MCF 10A (cell line): ENCODE data around the gene PSMA5. TPM values are rescaled to one million over a fixed set of nuclear protein-coding genes. Genes with fewer than 3 reads are reported as not detected.

Source experiments
- BruUV-seq: library from RNA; stranded (reverse); fragments of 400-500 nt; replicated peaks from 2 replicates; lab custom pipeline; 2021; lab: Mats Ljungman, UMichigan
- CTCF ChIA-PET: fragments of 300-600 bp; sonication (Branson Sonifier 250); formaldehyde crosslinking; extraction: SDS; loops from one replicate; lab custom pipeline; 2021; ENCODE audit warnings: antibody characterized with exemption, inconsistent platforms; lab: Yijun Ruan, JAX
- POLR2A ChIA-PET: fragments of 300-600, 350-650 bp; sonication (Branson Sonifier 250); formaldehyde crosslinking; extraction: SDS; loops from one replicate; lab custom pipeline; 2020; ENCODE audit warnings: antibody characterized with exemption, inconsistent platforms; lab: Yijun Ruan, JAX
- DNase-seq: peaks from one replicate; pipeline ENCODE4 v3.0.0-alpha.2; 2018; ENCODE audit not compliant: unreplicated experiment
- H3K27ac Mint-ChIP-seq: one replicate; pipeline ENCODE4 v1.8.0; 2022; ENCODE audit warnings: mild to moderate bottlenecking, low read depth, mixed read lengths; ENCODE audit not compliant: unreplicated experiment
- H3K27me3 Mint-ChIP-seq: one replicate; pipeline ENCODE4 v1.8.0; 2022; ENCODE audit warnings: mixed read lengths; ENCODE audit not compliant: insufficient read depth, unreplicated experiment
- H3K36me3 Mint-ChIP-seq: one replicate; pipeline ENCODE4 v1.8.0; 2022; ENCODE audit warnings: mild to moderate bottlenecking, moderate library complexity, mixed read lengths; ENCODE audit not compliant: insufficient read depth, unreplicated experiment
- H3K4me1 Mint-ChIP-seq: one replicate; pipeline ENCODE4 v1.8.0; 2022; ENCODE audit warnings: mixed read lengths; ENCODE audit not compliant: insufficient read depth, unreplicated experiment
- H3K4me3 Mint-ChIP-seq: one replicate; pipeline ENCODE4 v1.8.0; 2022; ENCODE audit warnings: mild to moderate bottlenecking, moderate library complexity, mixed read lengths; ENCODE audit not compliant: unreplicated experiment
- H3K9me3 Mint-ChIP-seq: one replicate; pipeline ENCODE4 v1.8.0; 2022; ENCODE audit warnings: mixed read lengths; ENCODE audit not compliant: unreplicated experiment
- CTCF ChIP-seq: fragments of 200-600 bp; IDR thresholded peaks from one replicate; pipeline ENCODE4 v1.8.0; 2022; ENCODE audit warnings: antibody characterized with exemption, mild to moderate bottlenecking; ENCODE audit not compliant: unreplicated experiment
- intact Hi-C: fragments of 100-400 bp; cut with micrococcal nuclease; formaldehyde crosslinking; loops from 2 replicates; pipeline ENCODE4 v1.14.1; 2022
- total RNA-seq: library from RNA; stranded (reverse); gene quantifications from 2 replicates; pipeline ENCODE4 v1.2.3, GENCODE V29; 2022

The PSMA5 gene
- total RNA-seq, 1 experiment from 2014 or later = 113 TPM

DNA sequence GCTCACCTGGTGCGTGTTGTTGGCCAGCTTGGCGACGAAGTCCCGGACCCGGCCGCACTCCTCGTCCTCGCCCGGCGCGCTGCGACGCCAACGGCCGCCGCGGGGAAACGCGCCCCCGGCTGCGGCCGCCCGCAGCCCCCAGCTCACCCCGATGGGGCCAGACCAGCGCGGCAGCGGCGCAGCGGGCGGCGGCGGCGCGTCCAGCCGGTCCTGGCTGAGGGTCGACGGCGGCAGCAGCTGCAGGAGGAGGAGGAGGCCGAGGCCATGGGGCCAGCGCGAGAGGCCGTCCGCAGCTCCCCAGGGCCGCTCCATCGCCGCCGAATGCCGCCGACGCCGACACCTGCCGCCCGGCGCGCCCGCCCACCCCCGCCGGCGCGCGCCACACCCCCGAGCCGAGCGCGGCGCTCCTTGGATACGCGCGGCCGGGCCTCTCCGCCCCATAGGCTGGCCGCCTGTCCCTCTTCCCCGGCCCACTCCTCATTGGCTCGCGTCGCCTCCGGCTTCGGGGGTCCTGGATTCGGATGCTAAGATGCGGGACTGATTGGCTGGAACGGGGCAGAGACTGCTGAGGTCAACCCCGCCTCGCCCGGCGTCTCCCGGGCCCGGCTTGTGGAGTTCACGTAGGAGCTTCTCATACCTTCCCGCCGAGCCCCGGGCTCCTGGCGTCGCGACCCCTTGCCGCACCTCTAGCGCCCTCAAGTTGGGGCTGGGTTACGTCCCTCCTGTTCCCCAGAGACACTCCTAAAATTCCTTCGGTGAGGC is 28.5 kb downstream of the PSMA5 start, which contains the start of gene SORT1:
Gene SORT1 (minus strand): TSS at position 338 of the 762 bp plus-strand sequence. CDS start 26 bp downstream, at position 312.
- Mint-ChIP-seq H3K36me3 (peaks cover 20% of the 10 kb centered on the region), H3K27me3 (no peaks in the 10 kb centered on the region), H3K4me3 (peak within 1 kb of the TSS; percentile 78), H3K4me1 (peaks cover 24% of the 10 kb centered on the region), H3K9me3 (no peaks in the 10 kb centered on the region), H3K27ac (no peak within 1 kb of the TSS)
- intact Hi-C loops = loop anchor here (10.0 kb wide), 1 partner anchor 283 kb away; the partner anchor contains the start of gene ELAPOR1
- no peak for TF ChIP-seq CTCF
- peak; percentile 77 for DNase-seq
- ChIA-PET POLR2A (interaction anchor here (0.6 to 5.1 kb wide), 20 partner anchors 7 to 199 kb away, joined by 3 to 35 read pairs (median 6); partner anchors contain the start of genes ATXN7L2, CELSR2, PSMA5 and PSRC1), CTCF (interaction anchor here (0.5 to 6.5 kb wide), 35 partner anchors 8 to 309 kb away, joined by 3 to 102 read pairs (median 5); partner anchors contain the start of genes MYBPHL and PSRC1)
- BruUV-seq = no TSS peak

GRCh38 chr1:109396871-109397580 is 29.2 kb downstream of the PSMA5 start:
- BruUV-seq = no TSS peak
- intact Hi-C loops = loop anchor here (10.0 kb wide), 1 partner anchor 282 kb away; the partner anchor contains the start of gene ELAPOR1
- ChIA-PET CTCF (interaction anchor here (0.6 to 6.5 kb wide), 9 partner anchors 14 to 229 kb away, joined by 3 to 102 read pairs (median 5); partner anchors contain the start of gene PSRC1), POLR2A (interaction anchor here (0.6 to 5.1 kb wide), 13 partner anchors 7 to 199 kb away, joined by 3 to 35 read pairs (median 12); partner anchors contain the start of genes CELSR2, PSMA5, PSRC1 and SARS1)
- H3K4me1 Mint-ChIP-seq = peaks cover 31% of the 10 kb centered on the region
- no peak for DNase-seq
- TF ChIP-seq CTCF = no peak
- no peak overlapping the region for H3K27ac Mint-ChIP-seq
- H3K36me3 Mint-ChIP-seq = peaks cover 13% of the 10 kb centered on the region
- peak overlapping the region; percentile 78 for H3K4me3 Mint-ChIP-seq
- H3K27me3 Mint-ChIP-seq = no peaks in the 10 kb centered on the region
- H3K9me3 Mint-ChIP-seq = no peaks in the 10 kb centered on the region

DNA sequence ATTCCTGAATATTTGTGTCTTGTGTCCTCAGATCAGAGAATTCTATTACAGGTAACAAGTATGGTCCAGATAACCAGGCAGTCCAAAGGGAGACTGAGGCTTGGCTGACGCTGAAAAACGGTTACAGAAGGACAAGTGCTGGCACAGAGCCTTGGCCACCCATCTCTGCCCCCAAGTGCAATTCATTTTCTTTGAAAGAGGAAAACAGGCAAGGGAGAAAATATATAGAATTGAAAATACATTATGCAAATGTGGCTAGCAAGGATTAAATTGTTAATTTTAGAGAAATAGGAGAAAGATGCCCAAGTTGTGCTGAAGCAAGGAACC is 29.8 kb downstream of the PSMA5 start:
- peaks cover 35% of the 10 kb centered on the region for H3K4me1 Mint-ChIP-seq
- no peak for DNase-seq
- H3K27me3 Mint-ChIP-seq = no peaks in the 10 kb centered on the region
- no peak for TF ChIP-seq CTCF
- peak overlapping the region; percentile 78 for H3K4me3 Mint-ChIP-seq
- ChIA-PET CTCF (interaction anchor here (0.6 to 6.5 kb wide), 11 partner anchors 14 to 274 kb away, joined by 3 to 102 read pairs (median 4); partner anchors contain the start of gene PSRC1), POLR2A (interaction anchor here (0.7 to 5.0 kb wide), 7 partner anchors 10 to 183 kb away, joined by 4 to 27 read pairs (median 6); partner anchors contain the start of genes CELSR2, PSMA5 and SARS1)
- peak overlapping the region; percentile 28 for H3K27ac Mint-ChIP-seq
- intact Hi-C loops = loop anchor here (10.0 kb wide), 1 partner anchor 282 kb away; the partner anchor contains the start of gene ELAPOR1
- BruUV-seq = no TSS peak
- peaks cover 8% of the 10 kb centered on the region for H3K36me3 Mint-ChIP-seq
- no peaks in the 10 kb centered on the region for H3K9me3 Mint-ChIP-seq
